ENCODE results near the gene ADAM22.
"Not testable (repeated sequence)": the region's sequence is repeated elsewhere in the genome, so short reads cannot be mapped to it uniquely, and the experiment has no call there.

ADAM22 gene

GRCh38 chr7:87933953-87934698 is at the start of gene ADAM22:
Gene ADAM22, plus strand, starts transcription at chr7:87934251. Its CDS starts 215 bp downstream, at chr7:87934466.
- DNase-seq: peak; percentile 77

- no peak for DNase-seq
Observed at GRCh38 chr7:87885018-87885417, 49.0 kb upstream of the ADAM22 start.

- no peak for DNase-seq
Observed at GRCh38 chr7:87886875-87887274, 47.2 kb upstream of the ADAM22 start.

- DNase-seq: no peak
Observed at GRCh38 chr7:87895363-87895762, 38.7 kb upstream of the ADAM22 start.

- no peak for DNase-seq
Observed at GRCh38 chr7:87899255-87899654, 34.8 kb upstream of the ADAM22 start.

GRCh38 chr7:87907136-87907906 is 26.7 kb upstream of the ADAM22 start:
- DNase-seq: not testable (repeated sequence)

GRCh38 chr7:87908814-87909213 is 25.2 kb upstream of the ADAM22 start:
- not testable (repeated sequence) for DNase-seq

- no peak for DNase-seq
Observed at GRCh38 chr7:87912121-87912520, 21.9 kb upstream of the ADAM22 start.

GRCh38 chr7:87918740-87919139 is 15.3 kb upstream of the ADAM22 start:
- no peak for DNase-seq

- no peak for DNase-seq
Observed at GRCh38 chr7:87919875-87920274, 14.2 kb upstream of the ADAM22 start.

- no peak for DNase-seq
Observed at GRCh38 chr7:87920578-87920977, 13.5 kb upstream of the ADAM22 start.

GRCh38 chr7:87922759-87923395 is 11.2 kb upstream of the ADAM22 start:
- DNase-seq: not testable (repeated sequence)

GRCh38 chr7:87926581-87927461 is 7.2 kb upstream of the ADAM22 start:
- DNase-seq: no peak

GRCh38 chr7:87933605-87933952 is 472 bp upstream of the ADAM22 start:
- no peak for DNase-seq

GRCh38 chr7:87934699-87935383 is 790 bp downstream of the ADAM22 start:
- DNase-seq: no peak

- DNase-seq: no peak
Observed at GRCh38 chr7:87935384-87935706, 1.3 kb downstream of the ADAM22 start.

GRCh38 chr7:87941138-87941537 is 7.1 kb downstream of the ADAM22 start:
- no peak for DNase-seq

- DNase-seq: no peak
Observed at GRCh38 chr7:87944547-87944946, 10.5 kb downstream of the ADAM22 start.

- DNase-seq: not testable (repeated sequence)
Observed at GRCh38 chr7:87945926-87946325, 11.9 kb downstream of the ADAM22 start.

GRCh38 chr7:87948371-87948770 is 14.3 kb downstream of the ADAM22 start:
- no peak for DNase-seq

GRCh38 chr7:87959336-87959735 is 25.3 kb downstream of the ADAM22 start:
- no peak for DNase-seq

- no peak for DNase-seq
Observed at GRCh38 chr7:87960239-87960638, 26.2 kb downstream of the ADAM22 start.
